Peyer's patch (tissue), 4 donors: ENCODE data around the gene PARVA.

Source experiments
- POLR2A ChIP-seq, 2 donors: fragments of 450-650 bp; IDR thresholded peaks; one replicate each; pipeline ENCODE4 v1.5.1; 2017; ENCODE audit warnings: antibody characterized with exemption in 2 of 2, mild to moderate bottlenecking in 2 of 2, moderate library complexity in 2 of 2
- TF ChIP-seq, protein P1 (sequence below), 6 experiments: fragments of 450-650 bp in 4 of 6; fragments of 200-600 bp in 2 of 6; sonication (generic) in 1 of 6; IDR thresholded peaks; one replicate each; pipeline ENCODE4 v1.5.1; 2017 to 2019; ENCODE audit warnings: antibody characterized with exemption in 6 of 6, mild to moderate bottlenecking in 3 of 6, moderate library complexity in 1 of 6

DNA sequence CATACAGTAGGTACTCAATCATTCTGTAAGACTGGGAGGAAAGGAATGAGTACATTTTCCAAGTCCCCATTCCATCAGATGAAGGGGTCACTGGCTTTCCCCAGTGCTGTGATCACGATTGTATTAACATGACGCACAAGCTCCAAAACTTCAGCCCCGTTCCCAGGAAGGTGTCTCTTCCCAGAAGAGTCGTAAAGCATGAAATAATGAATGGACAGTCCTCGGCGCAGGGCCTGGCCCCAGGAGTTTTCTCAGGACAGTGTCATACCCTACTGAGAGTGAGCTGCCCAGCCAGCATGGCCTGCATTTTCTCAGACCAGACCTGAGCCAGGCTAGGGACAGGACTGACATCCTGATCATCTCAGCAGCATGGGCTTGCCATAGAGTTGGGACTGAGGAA is 80.7 kb downstream of the PARVA start:
- TF ChIP-seq, protein P1, sequence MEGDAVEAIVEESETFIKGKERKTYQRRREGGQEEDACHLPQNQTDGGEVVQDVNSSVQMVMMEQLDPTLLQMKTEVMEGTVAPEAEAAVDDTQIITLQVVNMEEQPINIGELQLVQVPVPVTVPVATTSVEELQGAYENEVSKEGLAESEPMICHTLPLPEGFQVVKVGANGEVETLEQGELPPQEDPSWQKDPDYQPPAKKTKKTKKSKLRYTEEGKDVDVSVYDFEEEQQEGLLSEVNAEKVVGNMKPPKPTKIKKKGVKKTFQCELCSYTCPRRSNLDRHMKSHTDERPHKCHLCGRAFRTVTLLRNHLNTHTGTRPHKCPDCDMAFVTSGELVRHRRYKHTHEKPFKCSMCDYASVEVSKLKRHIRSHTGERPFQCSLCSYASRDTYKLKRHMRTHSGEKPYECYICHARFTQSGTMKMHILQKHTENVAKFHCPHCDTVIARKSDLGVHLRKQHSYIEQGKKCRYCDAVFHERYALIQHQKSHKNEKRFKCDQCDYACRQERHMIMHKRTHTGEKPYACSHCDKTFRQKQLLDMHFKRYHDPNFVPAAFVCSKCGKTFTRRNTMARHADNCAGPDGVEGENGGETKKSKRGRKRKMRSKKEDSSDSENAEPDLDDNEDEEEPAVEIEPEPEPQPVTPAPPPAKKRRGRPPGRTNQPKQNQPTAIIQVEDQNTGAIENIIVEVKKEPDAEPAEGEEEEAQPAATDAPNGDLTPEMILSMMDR (IDR thresholded peaks at IDR 0.05) = no peak
- TF ChIP-seq POLR2A (IDR thresholded peaks at IDR 0.05) = no peak
